HG03469 (cell line): Measurements from ENCODE around the gene STKLD1.

ENCODE experiments used
- ATAC-seq: cut with Tn5 transposase; IDR thresholded peaks from one replicate; pipeline ENCODE4 v1.9.1; 2021; ENCODE audit warnings: mild to moderate bottlenecking, moderate library complexity, moderate number of reproducible peaks; ENCODE audit not compliant: unreplicated experiment

The STKLD1 gene

GRCh38 chr9:133405508-133406438 is 29.6 kb downstream of the STKLD1 start:
- no peak for ATAC-seq

- ATAC-seq, result no peak
Measured at GRCh38 chr9:133406480-133407307, 30.5 kb downstream of the STKLD1 start.

- ATAC-seq, result no peak
Measured at GRCh38 chr9:133408042-133408441, 31.9 kb downstream of the STKLD1 start.

- no peak for ATAC-seq
Measured at GRCh38 chr9:133415170-133415569, 39.0 kb downstream of the STKLD1 start.

GRCh38 chr9:133417541-133418461 is 41.6 kb downstream of the STKLD1 start, which contains the start of gene REXO4:
Gene REXO4, minus strand, starts transcription at chr9:133418010. Its CDS starts 166 bp downstream, at chr9:133417844.
- peak; percentile 51 for ATAC-seq

GRCh38 chr9:133419005-133419404 is 42.8 kb downstream of the STKLD1 start:
- ATAC-seq, result no peak

GRCh38 chr9:133420392-133420827 is 44.2 kb downstream of the STKLD1 start:
- ATAC-seq, result no peak

GRCh38 chr9:133421615-133422542 is 45.7 kb downstream of the STKLD1 start, which contains the start of gene ADAMTS13:
Gene ADAMTS13, plus strand, starts transcription at chr9:133422367. Its CDS starts 77 bp downstream, at chr9:133422444.
- ATAC-seq, result peak; percentile 29

GRCh38 chr9:133423216-133423615 is 47.0 kb downstream of the STKLD1 start:
- no peak for ATAC-seq

- no peak for ATAC-seq
Measured at GRCh38 chr9:133424187-133424586, 48.0 kb downstream of the STKLD1 start.

- ATAC-seq, result no peak
Measured at GRCh38 chr9:133425049-133425632, 49.0 kb downstream of the STKLD1 start.

- no peak for ATAC-seq
Measured at GRCh38 chr9:133426011-133426410, 49.8 kb downstream of the STKLD1 start.

GRCh38 chr9:133427658-133428348 is 51.6 kb downstream of the STKLD1 start:
- ATAC-seq, result no peak

GRCh38 chr9:133428617-133429101 is 52.5 kb downstream of the STKLD1 start:
- no peak for ATAC-seq

GRCh38 chr9:133429214-133429613 is 53.0 kb downstream of the STKLD1 start:
- ATAC-seq, result no peak

- no peak for ATAC-seq
Measured at GRCh38 chr9:133429641-133430161, 53.5 kb downstream of the STKLD1 start.

- ATAC-seq, result no peak
Measured at GRCh38 chr9:133430244-133430643, 54.1 kb downstream of the STKLD1 start.

- ATAC-seq, result no peak
Measured at GRCh38 chr9:133433351-133433843, 57.2 kb downstream of the STKLD1 start.
